H1 (cell line): ENCODE data around the gene RALGDS. TPM values are rescaled to one million over a fixed set of nuclear protein-coding genes. Genes with fewer than 3 reads are reported as not detected.

Experiments used
- CBX8 ChIP-seq: fragments of 300-800, 300-1000 bp; sonication (generic); IDR thresholded peaks from 2 replicates; pipeline ENCODE4 v1.7.1; 2016; ENCODE audit warnings: low read depth, low read length, borderline replicate concordance
- CHD7 ChIP-seq: fragments of 300-600 bp; sonication (generic); IDR thresholded peaks from 2 replicates; pipeline ENCODE4 v1.7.1; 2012; ENCODE audit warnings: low read length, moderate library complexity, mild to moderate bottlenecking, inconsistent platforms; ENCODE audit not compliant: insufficient replicate concordance
- SIN3A ChIP-seq, 2 experiments: IDR thresholded peaks in 1 of 2; conservative IDR thresholded peaks in 1 of 2; 2 replicates each; pipeline ENCODE4 v1.6.1; 2011 to 2012; ENCODE audit warnings: low read length in 2 of 2, improper control_type of control experiment in 1 of 2, low read depth in 1 of 2, mild to moderate bottlenecking in 1 of 2
- TBP ChIP-seq: IDR thresholded peaks from 2 replicates; pipeline ENCODE4 v1.6.1; 2011; ENCODE audit warnings: low read depth, low read length, improper control_type of control experiment
- polyA plus RNA-seq, 7 experiments: library from polyadenylated mRNA; depleted of rRNA in 3 of 7; stranded (reverse) in 5 of 7; unstranded in 2 of 7; fragments of >200 nt in 5 of 7; fragments of 200-250 nt in 2 of 7; gene quantifications; 1 replicate in 5 of 7; 2 replicates in 1 of 7; 4 replicates in 1 of 7; pipeline versions ENCODE4 v1.2.1 to v1.2.3, GENCODE V29; 2011 to 2013; ENCODE audit warnings: missing spikeins in 2 of 7, mixed read lengths in 2 of 7
- total RNA-seq: library from RNA; stranded (reverse); fragmentation: NEBNext Ultra II Directional; extraction: Animal tissue kit (Norgen Biotek cat#: 25700); gene quantifications from 2 replicates; pipeline ENCODE4 v1.2.1, GENCODE V29; 2021

RALGDS gene
- total and polyA plus RNA-seq, 2 of the 8 experiments (the other 6 are each of a cell fraction or from before 2014, with no cell fraction given) = 14.5 to 25.5 TPM

GRCh38 chr9:133087429-133088145 is 33.5 kb downstream of the RALGDS start (continued):
- TF ChIP-seq TBP = no peak
- TF ChIP-seq CHD7 = no peak
- TF ChIP-seq SIN3A (conservative IDR thresholded peaks at IDR 0.05 in 1 of 2, IDR thresholded peaks at IDR 0.05 in 1 of 2; ENCODE audit: low read depth in 1 of 2, low read length in 2 of 2) = no peak
- TF ChIP-seq CBX8 = no peak
